ENCODE results near the gene NMU.

- TF ChIP-seq SIN3A (IDR thresholded peaks at IDR 0.05; ENCODE audit: borderline replicate concordance, insufficient read depth, low read length) (no peak), POLR2AphosphoS5 (IDR thresholded peaks at IDR 0.05; ENCODE audit: low read depth, low read length) (no peak), TAF1 (IDR thresholded peaks at IDR 0.05; ENCODE audit: borderline replicate concordance, insufficient read depth, low read length) (no peak), REST (IDR thresholded peaks at IDR 0.05; ENCODE audit: insufficient read depth in 1 of 2, low read depth in 2 of 2, low read length in 2 of 2) (no peak), FOXP2 (optimal IDR thresholded peaks at IDR 0.05; ENCODE audit: borderline replicate concordance, extremely low read depth, extremely low read length, insufficient read depth) (no peak)
Observed at GRCh38 chr4:55673424-55673823, 37.3 kb upstream of the NMU start.
